PC-3 (cell line): ENCODE data around the gene GBE1.

Source experiments
- CTCF ChIP-seq: fragments of 300-600 bp; sonication (generic); conservative IDR thresholded peaks from 2 replicates; pipeline ENCODE4 v1.5.1; 2017; ENCODE audit warnings: antibody characterized with exemption, low read depth, mild to moderate bottlenecking, low read length
- EZH2phosphoT487 ChIP-seq: fragments of 300-600 bp; sonication (generic); IDR thresholded peaks from 2 replicates; pipeline ENCODE4 v1.6.1; 2018; ENCODE audit warnings: mild to moderate bottlenecking, antibody characterized with exemption, low read length, borderline replicate concordance

DNA sequence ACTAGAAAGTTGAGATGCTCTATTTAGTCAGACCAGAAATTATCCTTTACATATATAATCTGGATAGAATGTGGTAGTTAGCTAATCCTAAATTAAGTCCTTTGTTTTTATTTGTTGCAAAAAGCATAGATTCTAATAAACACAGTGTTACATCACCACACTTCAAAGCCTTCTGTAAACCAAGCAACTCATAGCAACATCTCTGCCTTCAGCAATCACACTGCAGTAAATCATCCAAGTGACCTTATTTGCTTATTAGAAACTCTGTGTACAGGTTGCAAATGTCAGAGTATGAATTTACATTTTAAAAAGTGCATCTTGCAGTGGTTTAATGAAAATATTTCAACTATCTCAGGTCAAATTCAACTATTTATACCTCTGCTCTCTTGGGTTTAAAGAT, 242.5 kb downstream of the GBE1 start:
- no peak for TF ChIP-seq CTCF
- no peak for TF ChIP-seq EZH2phosphoT487
